ENCODE measurements around the gene RP9. TPM values are rescaled to one million over a fixed set of nuclear protein-coding genes. Genes with fewer than 3 reads are reported as not detected.

RP9 gene
- total and polyA plus RNA-seq, 2 of the 13 experiments (the other 11 are each of a cell fraction or from before 2014, with no cell fraction given), result 14.2 to 18.6 TPM

DNA sequence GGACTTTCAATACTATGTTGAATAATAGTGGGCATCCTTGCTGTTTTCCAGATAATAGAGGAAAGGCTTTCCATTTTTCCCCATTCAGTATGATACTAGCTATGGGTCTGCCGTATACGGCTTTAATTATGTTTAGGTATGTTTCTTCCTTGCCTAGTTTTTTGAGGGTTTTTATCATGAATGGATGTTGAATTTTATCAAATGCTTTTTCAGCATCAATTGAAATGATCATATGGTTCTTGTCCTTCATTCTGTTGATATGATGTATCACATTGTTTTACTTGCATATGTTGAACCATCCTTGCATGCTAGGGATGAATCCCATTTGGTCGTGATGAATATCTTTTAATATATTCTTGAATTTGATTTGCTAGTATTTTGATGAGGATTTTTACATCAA lies 9.2 kb upstream of the RP9 start:
- H3K4me1 ChIP-seq (ENCODE audit: insufficient read depth, low read length), result no peaks in the 10 kb centered on the region
- H3K4me3 ChIP-seq (replicated peaks in 1 of 3; ENCODE audit: insufficient read depth in 1 of 3, low read depth in 2 of 3, low read length in 3 of 3), result no peak overlapping the region
- CTCF ChIA-PET (ENCODE audit: low intra/inter-chr PET ratio, low total read pairs), result no interaction called here
- DNase-seq (ENCODE audit: low spot score) (no peak), FAIRE-seq (no peak), ATAC-seq (no peak)
- H3K27ac ChIP-seq (ENCODE audit: extremely low read length, insufficient read depth, low read length), result no peak overlapping the region
- H3K79me2 ChIP-seq (ENCODE audit: insufficient read depth, low read length), result no peaks in the 10 kb centered on the region
- H2AFZ ChIP-seq (ENCODE audit: low read length), result no peak overlapping the region
- H3K9me3 ChIP-seq (ENCODE audit: low read length), result peaks cover 9% of the 10 kb centered on the region; the same call in 1 of the 2 replicates
- no peaks in the 10 kb centered on the region for H3K36me3 ChIP-seq (replicated peaks in 1 of 2; ENCODE audit: control insufficient read depth in 1 of 2, insufficient read depth in 2 of 2, low read length in 2 of 2)
- no peaks in the 10 kb centered on the region for H4K20me1 ChIP-seq (ENCODE audit: insufficient read depth, low read length)
- BruUV-seq (replicated peaks), result no TSS peak
- in situ Hi-C loops (cut with HindIII; ENCODE audit: extremely low pct_ligation_motif_present, low pct_unique_long_range_greater_than_20kb), result no loop called here
- H3K9ac ChIP-seq (ENCODE audit: insufficient read depth, low read depth, low read length), result no peak overlapping the region
- H3K27me3 ChIP-seq (ENCODE audit: control insufficient read depth in 1 of 2, insufficient read depth in 2 of 2, low read length in 2 of 2), result peaks cover 0 to 11% of the 10 kb centered on the region in 2 experiments; a peak in 3 of 5 replicates
- 52% methylated on average over 3 of the region's 3 CpGs for WGBS (ENCODE audit: low lambda C conversion rate)
- POLR2A ChIA-PET, result no interaction called here
- H3K4me2 ChIP-seq (ENCODE audit: low read depth, low read length), result no peak overlapping the region
- intact Hi-C loops (cut with micrococcal nuclease; ENCODE audit: unreplicated experiment), result no loop called here
- TF ChIP-seq ZFP82 (CRISPR knock-in tag; IDR thresholded peaks at IDR 0.05; ENCODE audit: borderline replicate concordance), result no peak
- TF ChIP-seq ZNF780A (CRISPR knock-in tag; IDR thresholded peaks at IDR 0.05), result no peak
- TF ChIP-seq, protein P1, sequence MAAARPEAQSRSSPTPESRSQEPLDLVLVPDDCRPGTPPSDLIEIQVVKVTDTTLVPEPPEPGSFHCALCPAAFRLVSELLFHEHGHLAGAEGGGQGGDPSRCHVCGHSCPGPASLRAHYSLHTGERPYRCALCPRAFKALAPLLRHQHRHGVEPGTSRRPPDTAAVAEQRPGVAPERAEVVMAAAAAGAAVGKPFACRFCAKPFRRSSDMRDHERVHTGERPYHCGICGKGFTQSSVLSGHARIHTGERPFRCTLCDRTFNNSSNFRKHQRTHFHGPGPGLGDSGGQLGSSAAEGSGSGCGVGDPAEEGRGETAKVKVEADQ (CRISPR knock-in tag; IDR thresholded peaks at IDR 0.05; ENCODE audit: borderline replicate concordance), result no peak
- no peak for TF ChIP-seq RARG (CRISPR knock-in tag; IDR thresholded peaks at IDR 0.05; ENCODE audit: low read depth)
- no peak for TF ChIP-seq HMGA1 (CRISPR knock-in tag; conservative IDR thresholded peaks at IDR 0.05)
- no peak for TF ChIP-seq KLF12 (CRISPR knock-in tag; IDR thresholded peaks at IDR 0.05; ENCODE audit: borderline replicate concordance)
- TF ChIP-seq NR1H2 (CRISPR knock-in tag; IDR thresholded peaks at IDR 0.05; ENCODE audit: borderline replicate concordance, low read depth), result no peak
- no peak for TF ChIP-seq ZNF841 (CRISPR knock-in tag; IDR thresholded peaks at IDR 0.05; ENCODE audit: borderline replicate concordance)
- no peak for TF ChIP-seq ZFYVE20 (CRISPR knock-in tag; IDR thresholded peaks at IDR 0.05; ENCODE audit: borderline replicate concordance, low read depth)
